ENCODE measurements around the gene SEMA6A.

DNA sequence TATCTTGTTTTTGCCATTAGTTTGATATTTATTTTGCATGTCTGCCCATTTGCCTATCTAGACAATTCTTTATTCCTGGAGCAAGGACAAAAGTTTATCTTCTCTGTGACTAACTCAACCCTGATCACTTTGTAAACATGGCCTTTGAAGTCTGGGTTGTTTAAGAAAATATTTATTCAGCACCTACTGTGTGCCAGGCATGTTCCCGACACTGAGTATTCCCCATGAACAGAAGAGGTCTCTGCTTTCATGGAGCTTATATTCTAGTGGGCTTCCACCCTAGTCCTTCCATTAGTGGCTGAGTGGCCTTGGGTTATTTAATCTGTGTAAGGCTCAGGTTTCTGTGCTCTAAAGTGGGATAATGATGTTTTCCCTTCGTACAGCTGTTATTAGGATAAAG lies 49.7 kb downstream of the SEMA6A start:
- TF ChIP-seq, protein P1, sequence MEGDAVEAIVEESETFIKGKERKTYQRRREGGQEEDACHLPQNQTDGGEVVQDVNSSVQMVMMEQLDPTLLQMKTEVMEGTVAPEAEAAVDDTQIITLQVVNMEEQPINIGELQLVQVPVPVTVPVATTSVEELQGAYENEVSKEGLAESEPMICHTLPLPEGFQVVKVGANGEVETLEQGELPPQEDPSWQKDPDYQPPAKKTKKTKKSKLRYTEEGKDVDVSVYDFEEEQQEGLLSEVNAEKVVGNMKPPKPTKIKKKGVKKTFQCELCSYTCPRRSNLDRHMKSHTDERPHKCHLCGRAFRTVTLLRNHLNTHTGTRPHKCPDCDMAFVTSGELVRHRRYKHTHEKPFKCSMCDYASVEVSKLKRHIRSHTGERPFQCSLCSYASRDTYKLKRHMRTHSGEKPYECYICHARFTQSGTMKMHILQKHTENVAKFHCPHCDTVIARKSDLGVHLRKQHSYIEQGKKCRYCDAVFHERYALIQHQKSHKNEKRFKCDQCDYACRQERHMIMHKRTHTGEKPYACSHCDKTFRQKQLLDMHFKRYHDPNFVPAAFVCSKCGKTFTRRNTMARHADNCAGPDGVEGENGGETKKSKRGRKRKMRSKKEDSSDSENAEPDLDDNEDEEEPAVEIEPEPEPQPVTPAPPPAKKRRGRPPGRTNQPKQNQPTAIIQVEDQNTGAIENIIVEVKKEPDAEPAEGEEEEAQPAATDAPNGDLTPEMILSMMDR (IDR thresholded peaks at IDR 0.05), result no peak
- TF ChIP-seq POLR2A (IDR thresholded peaks at IDR 0.05; ENCODE audit: low read length) (no peak), CHD2 (IDR thresholded peaks at IDR 0.05; ENCODE audit: low read length, partially characterized antibody) (no peak), NFE2L2 (conservative IDR thresholded peaks at IDR 0.05; ENCODE audit: low read length) (no peak)

Measured in A549 (cell line).